CD4-positive, alpha-beta T cell treated with Interleukin-15 for 1 hour (primary cell): Measurements from ENCODE around the gene PSMG4.

Experiments used
- DNase-seq: peaks from one replicate; pipeline ENCODE4 v3.0.0-alpha.2; 2020

The PSMG4 gene, protein sequence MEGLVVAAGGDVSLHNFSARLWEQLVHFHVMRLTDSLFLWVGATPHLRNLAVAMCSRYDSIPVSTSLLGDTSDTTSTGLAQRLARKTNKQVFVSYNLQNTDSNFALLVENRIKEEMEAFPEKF

DNA sequence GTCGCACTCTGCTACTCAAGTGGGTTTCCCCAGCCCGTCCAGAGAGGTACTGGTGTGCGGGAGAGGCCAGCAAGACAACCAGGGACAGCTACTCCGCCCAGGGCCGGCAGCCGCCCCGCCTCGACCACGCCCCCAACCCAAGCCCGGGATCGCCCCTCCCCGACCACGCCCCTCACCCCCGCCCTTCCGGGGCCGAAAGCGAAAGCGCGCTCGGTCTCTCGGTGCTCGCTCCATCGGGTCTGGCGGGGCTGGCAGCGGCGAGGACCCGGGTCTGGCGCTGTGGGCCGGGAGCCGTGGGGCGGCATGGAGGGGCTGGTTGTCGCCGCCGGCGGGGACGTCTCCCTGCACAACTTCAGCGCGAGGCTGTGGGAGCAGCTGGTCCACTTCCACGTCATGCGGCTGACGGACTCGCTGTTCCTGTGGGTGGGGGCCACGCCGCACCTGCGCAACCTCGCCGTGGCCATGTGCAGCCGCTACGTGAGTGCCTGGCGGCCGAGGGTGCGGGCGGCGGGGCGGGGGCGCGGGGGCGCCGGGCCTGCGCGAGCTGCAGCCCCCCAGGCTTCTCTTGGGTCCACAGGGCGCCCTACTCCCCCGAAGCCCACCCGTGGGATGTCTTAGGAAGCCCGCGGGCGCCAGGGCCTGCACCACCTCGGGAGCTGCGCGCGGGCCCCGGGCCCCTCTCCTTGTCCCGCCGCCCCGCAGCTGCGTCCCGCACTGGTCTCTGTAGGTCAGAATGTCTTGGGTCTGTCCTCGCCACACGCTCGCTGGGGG is at the start of gene PSMG4:
Gene PSMG4, plus strand, starts transcription at position 228 of the 771 bp plus-strand sequence. Its CDS starts 76 bp downstream, at position 304.
- DNase-seq: peak; percentile 89

DNA sequence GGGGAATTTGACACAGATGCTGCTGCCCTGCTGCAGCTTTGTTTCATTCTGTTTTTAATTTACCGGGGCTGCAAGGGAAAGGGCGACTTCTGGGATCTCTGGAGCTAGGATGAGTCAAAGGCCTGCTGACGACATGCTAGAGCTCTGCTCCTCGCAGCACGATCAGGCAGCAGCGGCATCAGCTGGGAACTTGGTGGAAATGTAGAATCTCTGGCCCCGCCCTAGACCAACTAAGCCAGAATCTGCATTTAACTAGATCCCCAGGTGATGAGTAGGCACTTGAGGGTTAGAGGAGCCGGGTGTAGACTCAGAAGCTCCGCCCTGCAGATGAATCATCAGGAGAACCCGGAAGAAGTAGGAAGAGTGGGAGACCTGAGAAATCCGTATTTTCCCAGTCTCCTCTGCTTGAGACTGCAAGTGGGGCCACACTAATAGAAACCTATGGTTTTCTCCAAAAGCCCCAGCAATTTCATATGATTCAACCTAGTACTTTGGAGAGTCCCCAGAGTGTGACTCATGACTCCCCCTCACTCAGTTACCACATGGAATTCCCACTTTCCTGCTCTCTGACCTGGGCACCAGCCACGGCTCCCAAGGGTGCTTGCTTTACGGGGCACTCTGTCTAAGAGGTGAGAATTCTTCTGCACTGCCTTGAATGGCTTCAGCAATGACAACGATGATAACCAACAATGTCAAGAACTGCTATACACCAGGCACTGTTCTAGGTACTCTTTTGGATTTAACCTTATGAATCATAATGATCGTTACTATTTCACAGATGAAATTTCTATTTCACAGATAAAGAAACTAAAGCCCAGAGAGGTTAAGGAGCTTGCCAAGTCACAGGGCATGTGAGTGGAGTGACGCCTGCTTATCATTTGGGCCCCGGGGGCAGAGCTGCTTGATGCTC is 49.4 kb upstream of the PSMG4 start:
- DNase-seq: no peak

DNA sequence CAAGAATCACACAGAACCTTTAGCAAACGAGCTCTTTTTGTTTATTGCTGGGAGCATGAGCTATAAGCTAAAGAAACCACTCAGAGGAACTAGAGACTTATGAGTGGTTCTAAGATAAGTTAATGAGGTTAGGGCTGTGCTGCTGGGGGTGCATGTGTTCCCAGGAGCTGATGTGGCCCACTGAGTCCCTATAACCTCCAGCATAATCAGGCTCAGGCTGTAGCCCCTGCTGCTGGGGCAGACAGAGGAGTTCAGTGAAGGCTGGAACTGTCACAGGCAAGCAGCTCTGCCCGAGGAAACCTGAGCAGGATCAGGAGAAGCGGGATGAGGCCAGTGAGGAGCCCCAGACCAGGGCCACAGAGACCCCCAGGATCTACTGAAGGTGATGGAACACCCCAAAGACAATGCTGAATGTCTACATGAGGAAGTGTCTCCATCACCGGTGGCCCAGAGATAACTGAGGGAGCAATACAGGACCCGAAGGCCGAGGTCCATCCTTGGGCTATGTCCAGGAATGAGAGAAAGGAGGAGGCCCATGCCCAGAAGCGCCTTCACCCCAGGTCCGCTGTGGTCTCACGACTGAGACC is 48.6 kb upstream of the PSMG4 start:
- no peak for DNase-seq

DNA sequence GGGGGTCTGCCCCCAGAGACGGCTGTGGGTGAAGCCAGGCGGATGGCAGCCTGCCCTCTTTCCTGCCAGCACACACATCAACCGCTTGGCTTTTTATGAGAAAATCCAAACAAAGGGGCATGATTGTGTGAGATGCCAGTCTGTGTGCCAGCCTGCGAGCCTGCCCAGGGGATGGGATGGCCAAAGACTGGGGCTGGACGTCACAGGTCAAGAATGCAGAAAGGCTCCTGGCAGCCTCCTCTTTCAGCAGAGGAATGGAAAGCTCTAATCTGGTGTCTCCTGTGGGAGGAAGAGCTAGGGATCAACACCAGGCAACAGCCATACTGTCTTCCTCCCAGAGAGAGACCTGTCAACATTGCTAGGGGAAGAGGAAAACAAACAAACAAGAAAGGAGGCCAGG is 47.1 kb upstream of the PSMG4 start:
- no peak for DNase-seq

DNA sequence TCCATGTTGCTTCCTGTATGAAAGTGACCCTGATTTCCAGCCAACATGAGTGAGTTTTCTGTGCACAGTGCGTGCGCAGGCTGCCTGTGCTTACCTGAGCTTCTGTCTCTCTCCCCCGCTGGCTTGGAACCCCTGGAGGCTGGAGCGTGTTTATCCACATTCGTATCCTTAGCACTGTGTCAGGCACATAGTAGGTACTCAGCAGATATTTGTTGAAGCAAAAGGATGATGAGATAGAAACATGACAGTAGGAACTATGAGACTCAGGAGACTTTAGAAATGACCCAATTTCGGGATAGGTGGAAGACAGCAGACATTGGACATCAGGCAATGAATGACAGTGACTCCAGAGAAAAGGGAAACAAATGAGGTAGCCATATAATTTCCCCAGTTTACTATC is 46.5 kb upstream of the PSMG4 start:
- DNase-seq: no peak

DNA sequence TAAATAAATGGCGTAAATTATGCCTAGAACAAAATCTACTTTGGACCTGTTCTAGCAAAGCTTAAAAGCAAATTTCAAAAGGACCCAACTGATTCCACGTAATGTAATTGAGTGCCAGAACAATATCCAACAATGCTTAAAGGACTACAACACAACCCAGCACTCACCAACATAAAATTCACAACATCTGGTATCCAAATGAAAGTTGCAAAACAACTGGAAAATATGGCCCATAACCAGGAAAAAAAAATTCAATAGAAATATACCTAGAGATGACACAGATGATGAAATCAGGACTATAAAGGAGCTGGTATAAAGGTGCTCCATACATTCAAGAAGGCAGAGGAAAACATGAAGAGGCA is 45.4 kb upstream of the PSMG4 start:
- DNase-seq: no peak

DNA sequence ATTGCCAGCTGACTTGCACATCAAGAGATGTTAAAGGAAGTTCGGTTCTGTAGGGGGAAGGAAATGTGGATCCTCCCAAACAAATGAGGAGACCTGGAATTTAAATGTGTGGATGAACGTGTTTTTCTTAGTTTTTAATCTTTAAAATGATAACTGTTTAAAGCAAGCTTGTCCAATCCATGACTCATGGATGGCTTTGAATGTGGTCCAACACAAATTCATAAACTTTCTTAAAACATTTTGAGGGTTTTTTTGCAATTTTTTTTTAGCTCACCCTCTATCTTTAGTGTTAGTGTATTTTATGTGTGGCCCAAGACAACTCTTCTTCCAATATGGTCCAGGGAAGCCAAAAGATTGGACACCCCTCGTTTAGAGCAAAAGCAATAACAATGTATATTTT is 43.8 kb upstream of the PSMG4 start:
- no peak for DNase-seq

DNA sequence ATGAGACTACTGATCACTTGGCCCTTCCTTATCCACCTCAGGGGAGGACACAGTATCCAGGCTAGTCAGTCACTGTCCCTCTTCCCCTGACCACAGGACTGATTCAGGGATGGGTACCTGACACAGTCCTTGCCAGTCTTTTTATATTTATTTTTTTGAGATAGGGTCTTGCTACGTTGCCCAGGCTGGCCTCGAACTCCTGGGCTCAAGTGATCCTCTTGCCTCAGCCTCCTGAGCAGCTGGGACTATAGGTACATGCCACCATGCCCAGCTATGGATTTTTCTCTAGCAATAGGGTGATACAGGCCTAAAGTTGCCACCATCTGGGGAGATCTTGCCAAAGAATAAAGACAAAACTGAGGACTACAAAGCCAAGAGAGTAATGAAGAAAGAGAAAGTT is 41.5 kb upstream of the PSMG4 start:
- no peak for DNase-seq

DNA sequence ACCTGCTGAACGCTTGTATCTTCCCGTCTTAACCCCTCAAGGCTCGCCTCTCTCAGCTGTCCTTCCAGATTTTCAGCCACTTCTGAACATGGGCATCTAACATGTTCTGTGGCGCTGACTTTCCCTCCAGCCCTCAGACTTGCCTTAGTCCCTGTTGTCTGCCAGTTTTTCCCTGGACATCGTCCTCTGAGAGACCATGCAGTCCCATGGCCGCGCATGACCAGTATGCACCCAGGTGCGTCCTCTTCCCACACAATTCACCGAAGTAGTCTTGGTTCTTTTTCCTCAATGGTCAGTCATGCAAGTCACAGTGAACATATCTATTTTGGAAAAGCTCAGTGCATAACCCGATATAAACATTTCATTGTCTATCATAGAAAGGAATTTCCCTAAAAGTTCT is 40.5 kb upstream of the PSMG4 start:
- no peak for DNase-seq

DNA sequence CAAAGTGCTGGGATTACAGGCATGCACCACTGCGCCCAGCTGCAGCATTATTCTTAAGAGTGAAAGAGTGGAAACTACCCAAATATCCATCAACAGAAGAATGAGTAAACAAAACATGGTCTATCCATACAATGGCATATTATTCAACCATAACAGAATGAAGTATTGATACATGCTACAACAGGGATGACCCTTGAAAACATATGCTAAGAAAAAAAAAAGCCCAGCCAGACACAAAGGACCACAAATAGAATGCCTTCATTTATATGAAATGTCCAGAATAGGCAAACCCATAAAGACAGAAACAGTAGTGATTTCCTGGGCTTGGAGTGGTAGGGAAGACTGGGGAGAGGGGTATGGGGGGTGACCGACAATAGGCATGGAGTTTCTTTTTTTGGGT is 38.4 kb upstream of the PSMG4 start:
- no peak for DNase-seq

DNA sequence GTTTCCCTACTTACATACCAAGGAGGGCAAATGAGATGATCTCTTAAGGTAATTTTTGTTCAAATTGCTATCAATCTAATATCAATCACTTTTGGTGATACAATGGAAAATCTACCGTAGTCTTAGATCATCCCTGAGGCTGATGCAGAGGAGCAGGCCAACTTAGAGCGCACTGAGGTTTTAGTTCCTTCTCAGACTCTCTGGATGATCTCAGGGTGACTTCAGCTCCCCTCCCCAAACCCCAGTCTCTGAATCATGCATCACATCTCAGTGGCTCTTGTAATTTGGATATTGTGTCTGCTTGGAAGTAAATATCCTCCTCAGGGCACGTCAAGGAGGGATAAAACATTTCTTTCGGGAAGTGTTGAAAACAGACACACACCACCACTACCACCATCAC is 37.2 kb upstream of the PSMG4 start:
- no peak for DNase-seq

DNA sequence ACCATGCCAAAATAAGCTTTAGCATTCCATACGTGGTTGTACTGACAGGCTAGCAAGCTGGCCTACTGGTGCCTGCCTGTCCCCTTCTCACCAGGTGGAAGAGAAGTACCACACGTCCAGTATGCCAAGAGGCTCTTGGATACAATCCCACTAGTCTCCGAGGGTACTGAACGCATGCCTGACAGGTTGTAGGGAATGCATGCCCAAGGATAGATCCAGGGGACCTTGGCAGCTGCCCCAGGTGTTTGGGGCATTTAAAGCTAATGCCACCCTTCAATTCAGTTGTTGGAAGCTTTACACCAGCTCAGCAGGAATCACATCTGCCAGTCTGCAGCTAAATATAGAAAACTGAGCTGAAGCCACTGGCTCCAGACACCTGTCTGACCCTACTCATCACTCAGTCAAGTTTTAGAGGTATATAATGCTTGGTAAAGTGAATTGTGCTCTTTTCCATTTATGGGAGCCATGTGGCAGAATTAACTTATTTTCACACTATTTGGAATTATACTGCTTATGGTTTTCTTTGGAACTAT is 36.2 kb upstream of the PSMG4 start:
- no peak for DNase-seq

DNA sequence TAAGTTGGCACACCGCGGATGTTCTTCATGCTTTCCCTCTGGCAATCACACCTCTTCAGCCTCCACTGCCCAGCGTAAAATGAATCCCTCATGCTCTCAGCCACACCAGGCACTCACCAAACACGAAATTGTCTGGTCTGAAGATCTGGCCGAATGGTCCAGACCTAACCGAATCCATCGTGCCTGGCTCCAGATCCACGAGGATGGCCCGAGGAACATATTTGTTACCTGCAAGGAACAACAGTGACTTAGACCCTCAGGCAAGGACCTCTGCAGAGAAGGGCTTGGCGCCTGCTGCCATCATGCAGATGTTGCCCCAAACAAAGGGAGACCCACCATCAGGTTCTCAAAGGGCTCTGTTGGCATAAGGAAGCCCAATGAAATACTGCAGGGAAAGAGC is 32.7 kb upstream of the PSMG4 start:
- DNase-seq: no peak

DNA sequence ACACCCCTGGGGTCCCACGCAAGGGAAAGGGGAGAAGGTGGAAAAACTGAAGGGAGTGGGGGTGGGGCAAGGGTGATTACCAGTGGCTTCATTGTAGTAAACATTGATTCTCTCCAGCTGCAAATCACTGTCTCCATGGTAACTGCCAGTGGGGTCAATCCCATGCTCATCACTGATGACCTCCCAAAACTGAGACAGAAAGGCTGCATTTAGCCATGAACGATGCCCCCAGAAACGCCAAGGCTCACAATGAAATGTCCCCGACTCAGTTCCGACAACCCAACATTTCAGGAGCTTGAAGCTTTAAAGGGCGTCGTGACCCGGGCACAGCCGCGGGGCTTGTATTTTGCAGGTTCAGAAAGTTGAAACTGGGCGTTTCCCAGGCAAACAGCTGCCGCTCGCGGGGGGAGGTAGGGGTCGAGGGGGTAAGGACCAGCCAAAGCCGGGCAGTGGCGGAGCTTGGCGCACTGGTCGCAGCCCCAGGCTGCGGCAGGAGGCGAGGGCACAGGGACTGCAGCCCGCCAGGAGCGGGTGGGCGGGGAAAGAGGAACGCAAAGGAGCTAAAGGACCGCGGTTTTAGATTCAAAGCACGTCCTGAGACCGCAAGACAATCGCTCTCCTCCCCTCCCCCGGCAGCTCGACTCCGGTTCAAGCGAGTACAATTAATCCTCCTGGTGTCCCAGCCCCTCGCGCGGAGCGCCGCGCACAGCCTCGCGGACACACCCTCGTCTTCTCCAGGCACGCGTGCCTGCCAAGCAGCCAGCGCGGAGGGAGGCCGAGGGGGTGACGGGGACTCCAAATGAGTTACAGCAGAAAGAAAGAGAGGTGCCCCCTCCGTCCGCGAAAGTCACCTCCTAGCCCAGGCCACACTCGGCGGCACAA is 32.0 kb upstream of the PSMG4 start:
- DNase-seq: no peak

DNA sequence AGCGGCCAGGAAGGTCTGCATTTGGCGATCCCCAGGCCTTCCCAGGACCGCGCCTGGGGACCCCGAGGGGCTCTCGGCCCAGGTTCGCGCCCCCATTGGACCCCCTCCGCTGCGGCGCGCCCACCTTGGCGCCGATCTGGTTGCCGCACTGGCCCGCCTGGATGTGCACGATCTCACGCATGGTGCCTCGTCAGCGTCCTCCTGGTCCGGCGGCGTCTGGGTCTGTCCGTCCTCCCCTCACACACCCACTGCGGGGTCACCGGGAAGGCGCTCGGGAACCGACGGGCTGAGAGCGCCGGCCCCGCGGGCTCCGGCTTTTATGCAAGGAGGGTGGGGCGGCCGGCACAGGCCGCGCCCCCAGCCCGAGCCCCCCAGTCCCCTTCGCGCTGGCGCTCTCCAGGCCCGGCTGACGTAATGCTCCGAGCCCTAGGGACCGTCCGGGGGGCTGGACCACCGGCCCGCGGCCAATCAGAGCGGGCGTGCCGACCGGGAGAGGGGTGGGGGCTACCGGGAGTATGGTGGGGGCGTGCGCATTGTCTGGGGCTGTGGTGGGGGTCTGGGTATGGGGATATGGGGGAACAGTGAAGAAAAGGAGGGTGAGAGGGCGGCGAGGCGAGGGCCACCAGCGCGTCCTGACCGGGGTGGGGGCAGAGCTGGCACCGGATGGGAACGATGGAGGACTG is 31.2 kb upstream of the PSMG4 start, which contains the start of gene TUBB2B:
Gene TUBB2B, minus strand, starts transcription at position 291 of the 683 bp plus-strand sequence. Its CDS starts 110 bp downstream, at position 181.
- DNase-seq: no peak

DNA sequence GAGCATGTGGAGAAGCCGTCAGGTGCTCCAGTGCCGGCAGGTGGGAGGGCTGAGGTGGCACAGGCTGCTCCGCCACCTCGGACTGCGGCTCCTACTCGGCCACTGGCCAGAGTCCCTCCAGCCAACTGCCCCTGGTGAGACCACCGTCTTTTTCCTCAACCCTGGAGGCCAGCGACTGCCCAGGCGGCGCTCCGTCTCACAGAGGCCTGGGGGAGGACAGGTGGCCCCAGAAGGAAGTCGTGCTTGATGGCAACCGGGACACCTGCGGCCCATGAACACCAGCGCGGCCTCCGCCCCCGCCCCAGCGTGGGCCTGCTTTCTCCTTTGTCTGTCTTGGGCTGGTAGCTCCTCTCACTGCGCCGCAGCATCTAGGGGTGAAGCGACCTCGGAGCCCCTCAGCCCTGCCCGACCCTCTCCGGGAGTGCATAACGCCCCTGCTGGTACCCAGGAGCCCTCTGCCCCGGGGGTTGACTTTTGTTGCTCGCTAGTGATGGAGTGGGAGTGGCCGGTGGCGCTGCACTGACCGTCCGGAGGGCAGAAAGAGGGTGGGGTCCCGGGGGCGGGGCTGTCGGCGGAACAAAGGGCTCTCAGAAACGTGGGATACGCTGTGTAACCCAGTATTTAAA is 30.6 kb upstream of the PSMG4 start:
- DNase-seq: no peak

DNA sequence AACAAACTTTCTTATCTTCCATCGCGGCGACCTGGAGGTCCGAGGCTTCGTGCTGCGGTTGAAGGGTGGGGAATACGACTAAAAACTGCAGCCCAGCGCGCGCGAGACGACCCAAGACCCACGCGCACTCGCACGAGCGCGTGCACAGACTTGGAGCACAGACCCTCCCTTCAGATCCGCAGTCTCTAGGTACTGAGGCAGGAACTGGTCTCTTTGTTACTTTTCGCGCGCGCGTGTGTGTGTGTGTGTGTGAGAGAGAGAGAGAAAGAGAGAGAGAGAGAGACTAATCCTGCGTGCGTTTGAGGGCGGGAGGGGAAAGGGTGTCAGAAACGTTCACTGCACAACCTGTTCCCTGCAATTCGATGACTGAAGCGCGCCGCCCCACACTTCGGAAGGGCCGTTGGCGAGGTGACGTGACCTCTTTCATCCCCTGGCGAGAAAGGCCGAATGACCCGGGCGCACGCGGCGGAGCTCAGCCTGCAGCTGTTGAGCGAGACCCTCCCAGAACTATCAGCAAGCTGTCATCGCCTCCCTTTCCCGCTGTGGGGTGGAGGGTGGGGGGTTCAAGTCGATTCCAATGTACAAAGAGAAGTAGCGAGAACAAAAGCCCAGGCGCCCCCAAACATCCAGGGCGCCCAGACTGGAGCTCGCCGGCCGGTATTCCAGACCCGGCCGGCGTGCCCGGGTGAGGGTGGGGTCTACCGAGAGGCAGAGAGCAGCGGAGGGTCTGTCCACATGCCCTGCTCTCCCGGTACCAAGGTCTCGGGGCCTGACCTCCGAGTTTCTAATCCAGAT is 29.8 kb upstream of the PSMG4 start:
- DNase-seq: peak; percentile 20

DNA sequence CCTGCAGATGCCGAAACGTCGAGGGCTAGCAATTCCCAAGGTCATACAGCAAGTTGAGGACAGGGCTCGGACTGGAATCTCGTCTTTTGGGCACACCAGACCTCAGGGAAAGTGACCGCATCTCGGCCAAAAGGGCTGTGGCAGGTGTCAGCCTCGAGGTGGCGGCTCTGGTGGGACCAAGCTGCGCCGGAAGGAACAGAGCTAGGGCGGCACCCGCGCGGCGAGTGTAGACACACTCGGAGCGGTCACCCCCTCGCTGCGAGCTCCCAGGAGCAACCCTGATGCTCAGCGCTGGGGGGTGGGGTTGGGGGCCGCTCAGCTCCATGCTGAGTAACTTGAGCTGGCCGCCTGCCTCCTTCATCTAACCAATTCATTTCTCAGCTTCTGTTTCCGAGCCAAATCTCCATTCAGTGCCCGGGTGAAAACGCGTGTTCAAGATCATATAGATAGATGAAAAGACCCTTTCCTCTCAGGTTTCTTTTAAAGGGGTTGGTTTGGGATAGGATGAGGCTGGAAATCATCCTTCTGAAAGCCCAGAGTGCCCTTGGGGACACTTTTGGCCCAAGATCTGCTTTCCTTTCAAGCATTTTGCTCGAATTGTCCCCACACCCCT is 29.1 kb upstream of the PSMG4 start:
- no peak for DNase-seq

DNA sequence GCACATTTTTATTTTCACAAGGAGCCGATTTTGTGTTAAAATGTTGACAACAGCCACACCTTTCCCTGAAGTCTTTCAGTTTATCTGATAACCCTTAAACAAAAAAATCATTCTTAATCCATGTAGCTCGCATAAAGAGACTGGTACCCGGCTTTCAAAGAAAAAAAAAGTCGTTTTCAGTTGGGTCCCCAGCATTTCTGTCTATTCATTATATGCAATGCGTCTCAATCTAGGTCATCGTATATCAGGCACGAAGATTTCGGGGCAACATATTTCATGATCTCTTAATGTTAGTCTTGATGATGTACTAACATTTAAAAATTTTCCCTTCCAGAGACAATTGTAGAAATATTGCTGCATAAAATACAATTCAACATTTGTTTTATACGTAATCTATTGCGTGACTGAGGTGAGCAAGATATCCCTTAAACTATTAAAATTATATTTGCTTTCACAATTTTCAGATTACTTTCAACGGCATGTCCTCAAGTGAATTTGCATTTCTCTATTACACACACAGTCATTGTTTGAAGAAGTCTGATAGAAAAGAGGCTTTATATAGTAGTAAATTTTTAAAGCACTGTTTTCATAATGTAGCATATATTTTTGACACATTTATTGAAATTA is 28.4 kb upstream of the PSMG4 start:
- no peak for DNase-seq
